MCF 10A (cell line): ENCODE results near the gene EIF2B2. TPM values are rescaled to one million over a fixed set of nuclear protein-coding genes. Genes with fewer than 3 reads are reported as not detected.

Source experiments
- BruUV-seq: library from RNA; stranded (reverse); fragments of 400-500 nt; replicated peaks from 2 replicates; lab custom pipeline; 2021; lab: Mats Ljungman, UMichigan
- CTCF ChIA-PET: fragments of 300-600 bp; sonication (Branson Sonifier 250); formaldehyde crosslinking; extraction: SDS; loops from one replicate; lab custom pipeline; 2021; ENCODE audit warnings: antibody characterized with exemption, inconsistent platforms; lab: Yijun Ruan, JAX
- POLR2A ChIA-PET: fragments of 300-600, 350-650 bp; sonication (Branson Sonifier 250); formaldehyde crosslinking; extraction: SDS; loops from one replicate; lab custom pipeline; 2020; ENCODE audit warnings: antibody characterized with exemption, inconsistent platforms; lab: Yijun Ruan, JAX
- DNase-seq: peaks from one replicate; pipeline ENCODE4 v3.0.0-alpha.2; 2018; ENCODE audit not compliant: unreplicated experiment
- H3K27ac Mint-ChIP-seq: one replicate; pipeline ENCODE4 v1.8.0; 2022; ENCODE audit warnings: mild to moderate bottlenecking, low read depth, mixed read lengths; ENCODE audit not compliant: unreplicated experiment
- H3K27me3 Mint-ChIP-seq: one replicate; pipeline ENCODE4 v1.8.0; 2022; ENCODE audit warnings: mixed read lengths; ENCODE audit not compliant: insufficient read depth, unreplicated experiment
- H3K36me3 Mint-ChIP-seq: one replicate; pipeline ENCODE4 v1.8.0; 2022; ENCODE audit warnings: mild to moderate bottlenecking, moderate library complexity, mixed read lengths; ENCODE audit not compliant: insufficient read depth, unreplicated experiment
- H3K4me1 Mint-ChIP-seq: one replicate; pipeline ENCODE4 v1.8.0; 2022; ENCODE audit warnings: mixed read lengths; ENCODE audit not compliant: insufficient read depth, unreplicated experiment
- H3K4me3 Mint-ChIP-seq: one replicate; pipeline ENCODE4 v1.8.0; 2022; ENCODE audit warnings: mild to moderate bottlenecking, moderate library complexity, mixed read lengths; ENCODE audit not compliant: unreplicated experiment
- H3K9me3 Mint-ChIP-seq: one replicate; pipeline ENCODE4 v1.8.0; 2022; ENCODE audit warnings: mixed read lengths; ENCODE audit not compliant: unreplicated experiment
- CTCF ChIP-seq: fragments of 200-600 bp; IDR thresholded peaks from one replicate; pipeline ENCODE4 v1.8.0; 2022; ENCODE audit warnings: antibody characterized with exemption, mild to moderate bottlenecking; ENCODE audit not compliant: unreplicated experiment
- intact Hi-C: fragments of 100-400 bp; cut with micrococcal nuclease; formaldehyde crosslinking; loops from 2 replicates; pipeline ENCODE4 v1.14.1; 2022
- total RNA-seq: library from RNA; stranded (reverse); gene quantifications from 2 replicates; pipeline ENCODE4 v1.2.3, GENCODE V29; 2022

Gene EIF2B2
- total RNA-seq, 1 experiment from 2014 or later: 53.8 TPM

GRCh38 chr14:75001261-75001660 lies 1.5 kb upstream of the EIF2B2 start:
- BruUV-seq: no TSS peak
- Mint-ChIP-seq H3K27ac (no peak overlapping the region), H3K4me1 (peaks cover 16% of the 10 kb centered on the region), H3K9me3 (no peaks in the 10 kb centered on the region), H3K36me3 (peaks cover 28% of the 10 kb centered on the region), H3K27me3 (no peaks in the 10 kb centered on the region), H3K4me3 (no peak overlapping the region)
- no peak for TF ChIP-seq CTCF
- intact Hi-C loops: loop anchor here (5.0 kb wide), 1 partner anchor 54 kb away; no protein-coding TSS in a partner anchor
- ChIA-PET POLR2A (interaction anchor here (1.3 to 2.2 kb wide), 3 partner anchors 16 to 36 kb away, joined by 4 to 7 read pairs (median 5); no protein-coding TSS in a partner anchor), CTCF (no interaction called here)
- no peak for DNase-seq

- no peaks in the 10 kb centered on the region for H3K27me3 Mint-ChIP-seq
- peaks cover 34% of the 10 kb centered on the region for H3K36me3 Mint-ChIP-seq
- intact Hi-C loops: loop anchor here (5.0 kb wide), 1 partner anchor 55 kb away; no protein-coding TSS in a partner anchor
- H3K4me3 Mint-ChIP-seq: peak overlapping the region; percentile 94
- no peaks in the 10 kb centered on the region for H3K9me3 Mint-ChIP-seq
- no TSS peak for BruUV-seq
- TF ChIP-seq CTCF: no peak
- no peak for DNase-seq
- H3K4me1 Mint-ChIP-seq: peaks cover 16% of the 10 kb centered on the region
- CTCF ChIA-PET: interaction anchor here (0.6 to 1.5 kb wide), 4 partner anchors 18 to 96 kb away, joined by 3 to 5 read pairs (median 4); no protein-coding TSS in a partner anchor
- POLR2A ChIA-PET: interaction anchor here (1.3 to 2.9 kb wide), 7 partner anchors 13 to 67 kb away, joined by 4 to 18 read pairs (median 7); partner anchors contain the start of genes ACYP1 and ZC2HC1C
- peak overlapping the region; percentile 72 for H3K27ac Mint-ChIP-seq
Measured at GRCh38 chr14:75001899-75002298, 822 bp upstream of the EIF2B2 start.

GRCh38 chr14:75003250-75004027 lies 718 bp downstream of the EIF2B2 start:
- POLR2A ChIA-PET: interaction anchor here (0.6 to 2.9 kb wide), 18 partner anchors 10 to 577 kb away, joined by 3 to 18 read pairs (median 4); partner anchors contain the start of genes ACYP1, MLH3 and ZC2HC1C
- no peak for DNase-seq
- CTCF ChIA-PET: interaction anchor here (0.7 to 1.6 kb wide), 9 partner anchors 9 to 125 kb away, joined by 3 to 6 read pairs (median 5); no protein-coding TSS in a partner anchor
- TF ChIP-seq CTCF: no peak
- Mint-ChIP-seq H3K36me3 (peaks cover 50% of the 10 kb centered on the region), H3K4me3 (peak overlapping the region; percentile 94), H3K27me3 (no peaks in the 10 kb centered on the region), H3K9me3 (no peaks in the 10 kb centered on the region), H3K4me1 (peaks cover 16% of the 10 kb centered on the region), H3K27ac (peak overlapping the region; percentile 72)
- BruUV-seq: TSS peak; percentile 63
- intact Hi-C loops: loop anchor here (5.0 kb wide), 1 partner anchor 56 kb away; no protein-coding TSS in a partner anchor

GRCh38 chr14:75005357-75005756 lies 2.6 kb downstream of the EIF2B2 start:
- no peak overlapping the region for H3K4me3 Mint-ChIP-seq
- no TSS peak for BruUV-seq
- no peaks in the 10 kb centered on the region for H3K9me3 Mint-ChIP-seq
- TF ChIP-seq CTCF: no peak
- H3K4me1 Mint-ChIP-seq: peaks cover 16% of the 10 kb centered on the region
- no peak overlapping the region for H3K27ac Mint-ChIP-seq
- H3K27me3 Mint-ChIP-seq: no peaks in the 10 kb centered on the region
- H3K36me3 Mint-ChIP-seq: peaks cover 69% of the 10 kb centered on the region
- DNase-seq: no peak
- ChIA-PET CTCF (interaction anchor here (0.6 to 2.1 kb wide), 3 partner anchors 61 to 452 kb away, joined by 3 to 8 read pairs (median 3); no protein-coding TSS in a partner anchor), POLR2A (interaction anchor here (0.6 to 1.4 kb wide), 2 partner anchors 9 to 704 kb away, joined by 3 to 6 read pairs; no protein-coding TSS in a partner anchor)
- intact Hi-C loops: no loop called here
